NCI-H748 (cell line): ENCODE data around the gene SP2.

Experiments
- DNase-seq: peaks from one replicate; lab custom pipeline; 2025; ENCODE audit not compliant: unreplicated experiment; lab: John Stamatoyannopoulos, UW

Gene SP2

DNA sequence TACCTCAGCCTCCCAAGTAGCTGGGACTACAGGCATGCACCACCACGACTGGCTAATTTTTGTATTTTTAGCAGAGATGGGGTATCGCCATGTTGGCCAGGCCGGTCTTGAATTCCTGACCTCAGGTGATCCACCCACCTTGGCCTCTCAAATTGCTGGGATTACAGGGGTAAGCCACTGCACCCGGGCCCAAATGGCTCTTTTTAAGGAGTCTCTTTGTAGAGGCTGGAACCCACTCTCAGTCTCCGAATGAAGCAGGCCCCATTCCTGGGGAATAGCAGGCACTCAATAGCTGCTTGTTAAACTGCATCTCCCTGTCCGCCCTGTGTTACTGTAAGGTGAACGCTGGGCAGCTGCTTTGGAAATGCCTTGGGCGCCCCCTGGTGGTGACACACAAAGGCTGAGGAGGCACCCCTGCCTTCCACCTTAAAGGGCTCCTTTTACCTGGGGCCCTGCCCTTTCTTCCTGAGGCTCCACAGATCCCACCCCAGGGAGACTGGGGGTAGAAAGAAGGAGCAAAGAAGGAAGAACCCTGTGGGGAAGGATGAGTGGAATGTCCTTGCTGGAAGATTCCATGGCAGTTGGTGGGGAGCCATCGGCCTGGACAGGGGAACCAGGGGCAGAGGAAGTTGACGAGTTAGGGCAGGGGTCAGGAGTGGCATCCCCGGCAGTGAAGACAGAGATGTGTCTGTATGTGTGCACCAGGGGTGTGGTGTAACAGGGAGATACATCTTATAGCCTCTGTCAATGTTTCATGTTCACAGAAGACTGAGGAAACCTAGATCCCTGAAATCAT is 6.1 kb upstream of the SP2 start:
- DNase-seq = peak; percentile 85

DNA sequence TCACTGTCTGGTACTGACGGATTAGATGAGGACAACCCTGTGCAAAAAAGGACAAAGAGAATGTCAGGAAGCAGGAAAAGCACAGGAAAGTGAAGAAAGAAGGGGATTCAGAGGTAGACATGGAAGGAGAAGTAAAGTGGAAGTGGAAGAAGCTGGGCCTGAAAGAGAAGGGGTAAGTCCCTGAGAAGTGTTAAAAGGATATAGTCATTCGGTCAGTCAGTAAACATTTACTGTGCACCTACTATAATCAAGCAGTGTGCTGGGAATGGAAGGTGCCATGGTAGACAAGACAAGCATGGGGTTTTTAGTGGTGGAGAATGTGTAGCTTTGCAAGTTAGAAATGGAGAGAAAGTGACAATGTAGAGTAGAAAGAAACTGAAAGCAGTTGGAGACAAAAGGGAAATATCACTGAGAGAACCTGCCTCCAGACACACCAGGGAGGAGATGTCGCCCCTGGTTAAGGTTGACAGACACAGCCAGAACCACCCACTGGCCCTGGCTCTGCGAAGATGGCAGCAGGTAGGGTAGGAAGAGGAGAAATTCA is 4.4 kb upstream of the SP2 start:
- no peak for DNase-seq

DNA sequence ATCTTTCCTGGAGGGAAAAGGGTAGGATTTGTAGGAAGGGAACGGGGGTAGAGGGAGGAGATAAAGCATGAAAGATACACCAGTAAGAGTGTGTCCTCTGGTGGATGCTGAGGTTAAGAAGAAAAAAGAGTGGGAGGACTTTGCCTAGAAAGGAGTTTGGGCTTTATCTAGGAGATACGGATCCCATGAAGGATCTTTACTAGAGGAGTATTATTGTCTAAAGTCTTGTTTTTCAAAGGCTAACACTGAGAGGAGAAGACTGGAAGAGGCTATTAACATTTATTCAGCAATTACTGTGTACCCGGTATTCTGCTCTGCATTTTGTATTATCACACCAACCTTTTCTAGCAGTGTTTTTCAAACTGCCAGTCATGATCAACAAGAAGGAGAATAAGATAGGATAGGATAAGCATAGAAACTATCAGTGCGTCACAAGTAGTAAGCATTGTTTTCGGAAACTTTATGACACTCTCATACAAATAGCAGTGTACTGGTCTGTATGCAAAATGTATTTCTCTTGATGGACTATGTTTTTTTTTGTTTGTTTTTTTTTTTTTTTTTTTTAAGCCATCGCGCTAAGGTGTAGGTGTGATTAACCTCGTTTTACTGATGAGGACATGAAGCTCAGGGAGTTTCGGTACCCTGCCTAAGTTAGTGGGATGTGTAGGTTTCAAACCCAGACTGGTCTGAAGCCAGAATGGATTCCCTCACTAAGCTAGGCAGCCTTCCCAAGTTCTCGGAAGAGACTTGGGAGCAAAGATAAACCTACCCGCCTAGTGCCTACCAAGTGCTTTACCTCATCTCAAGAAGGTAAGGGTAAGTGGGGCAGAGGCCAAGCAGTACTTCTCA is 1.3 kb upstream of the SP2 start:
- DNase-seq = no peak

DNA sequence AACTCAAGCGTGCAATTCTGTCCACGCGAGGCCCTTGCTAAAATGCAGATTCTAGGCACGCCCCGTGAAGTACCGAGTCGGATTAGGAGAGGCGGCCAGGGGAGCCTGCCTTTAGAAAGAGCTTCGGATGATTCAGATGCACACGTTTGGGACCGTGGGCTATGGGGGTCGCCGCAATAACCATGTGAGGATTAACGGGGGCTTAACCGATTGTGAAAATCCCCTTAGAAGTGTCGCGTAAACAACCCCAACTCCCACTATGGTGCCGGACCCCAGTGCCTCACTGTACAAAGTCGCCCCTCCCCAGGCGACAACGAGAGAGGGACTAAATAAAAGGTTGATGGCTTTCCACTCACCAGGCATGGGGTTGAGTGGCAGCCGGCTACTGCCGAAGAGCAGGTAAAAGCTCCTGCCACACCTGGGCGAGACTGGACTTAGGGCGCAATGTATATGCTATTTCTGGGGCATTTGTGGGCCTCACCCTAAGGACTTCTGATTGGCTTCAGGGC is 635 bp upstream of the SP2 start:
- peak; percentile 53 for DNase-seq

DNA sequence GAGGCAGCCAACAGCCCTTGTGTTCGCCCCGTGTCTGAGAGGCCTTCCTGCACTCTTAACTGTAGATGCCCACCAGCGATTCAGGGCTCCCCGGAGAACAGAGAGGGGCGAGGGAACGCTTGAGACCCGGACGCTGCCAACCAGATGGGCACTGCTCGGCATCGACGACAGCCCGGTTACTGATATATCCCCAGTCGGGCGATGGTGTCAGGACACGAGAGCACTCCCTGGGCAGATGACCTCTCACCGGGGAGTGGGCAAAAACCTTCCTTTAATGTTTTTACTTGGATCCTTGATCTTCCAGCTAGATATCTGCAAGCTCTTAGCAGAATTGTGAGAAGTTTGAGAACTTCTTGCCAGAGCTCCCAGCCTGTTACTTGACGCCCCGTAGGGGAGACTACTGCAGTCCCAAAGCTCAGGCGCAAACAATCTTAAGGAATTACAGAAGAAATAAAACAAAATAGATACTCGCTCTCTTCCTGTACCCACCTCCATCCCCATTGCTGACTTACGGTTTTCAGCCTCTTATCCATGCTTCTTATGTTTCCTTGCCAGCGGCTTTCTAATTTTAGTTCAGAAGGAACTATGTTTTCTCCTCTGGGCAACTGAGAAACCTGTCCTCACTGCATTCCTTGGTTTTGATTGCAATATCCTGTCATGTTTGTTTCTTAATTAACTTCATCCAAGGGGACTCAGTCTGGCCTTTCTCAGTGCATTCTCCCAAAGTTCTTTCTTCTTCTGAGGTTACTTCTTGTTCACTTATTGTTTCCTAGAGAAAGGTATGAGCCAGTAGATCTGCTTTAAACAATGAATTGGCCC is 845 bp downstream of the SP2 start:
- DNase-seq = no peak

DNA sequence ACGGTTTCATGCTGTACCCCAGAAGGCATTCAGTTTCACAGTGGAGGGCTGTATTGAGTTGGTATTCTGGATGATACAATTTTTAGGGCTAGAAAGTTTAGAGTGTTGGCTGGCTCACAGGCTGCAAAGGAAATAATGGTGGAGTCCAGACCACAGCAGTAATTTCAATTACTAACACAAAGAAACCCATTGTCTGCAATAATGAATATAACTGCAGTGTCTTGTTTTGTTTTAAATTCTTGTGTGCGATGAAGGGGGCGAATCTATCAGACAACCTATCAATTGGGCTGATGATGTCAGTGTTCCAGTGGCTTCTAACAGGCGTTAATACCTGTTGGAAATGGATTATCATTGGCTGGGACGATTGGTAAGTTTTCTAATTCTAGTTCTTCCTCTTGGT is 1.5 kb downstream of the SP2 start:
- no peak for DNase-seq

DNA sequence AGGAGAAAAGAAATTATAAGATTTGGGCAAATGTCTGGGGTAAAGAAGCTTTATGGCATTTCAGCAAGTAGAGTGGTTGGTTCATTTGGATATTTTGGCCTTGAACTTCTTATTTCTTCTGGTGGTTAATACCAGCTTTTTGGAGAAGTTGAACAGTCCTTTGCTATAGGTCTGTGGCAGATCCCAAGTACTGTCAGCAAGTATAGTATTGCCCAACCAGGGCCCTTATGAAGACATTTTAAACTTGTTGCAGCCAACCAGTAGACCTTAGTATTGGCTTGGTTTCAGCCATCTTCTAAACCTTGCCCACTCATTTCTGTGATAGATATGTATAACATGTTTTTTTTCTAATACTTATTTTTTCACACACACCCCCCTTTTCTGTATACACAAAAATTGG is 2.2 kb downstream of the SP2 start:
- DNase-seq = no peak

DNA sequence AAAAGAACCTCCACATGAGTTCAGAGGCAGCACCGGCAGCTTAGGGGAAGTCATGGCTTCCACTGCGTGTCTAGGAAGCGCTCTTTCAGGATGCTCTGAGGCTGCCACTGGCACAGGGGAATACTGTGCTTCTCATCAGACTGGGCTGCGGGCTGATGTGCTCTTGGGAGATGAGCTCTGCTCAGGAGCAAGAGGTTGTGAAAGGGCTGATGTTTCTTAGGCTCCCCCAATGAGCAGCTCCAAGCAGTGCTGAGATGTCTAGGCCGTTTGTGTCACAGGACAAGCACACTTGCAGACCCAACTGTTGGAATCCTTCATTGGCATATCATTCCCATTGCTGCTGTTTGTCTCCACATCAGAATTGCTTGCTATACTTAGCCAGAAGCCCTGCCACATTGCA is 3.6 kb downstream of the SP2 start:
- DNase-seq = no peak

DNA sequence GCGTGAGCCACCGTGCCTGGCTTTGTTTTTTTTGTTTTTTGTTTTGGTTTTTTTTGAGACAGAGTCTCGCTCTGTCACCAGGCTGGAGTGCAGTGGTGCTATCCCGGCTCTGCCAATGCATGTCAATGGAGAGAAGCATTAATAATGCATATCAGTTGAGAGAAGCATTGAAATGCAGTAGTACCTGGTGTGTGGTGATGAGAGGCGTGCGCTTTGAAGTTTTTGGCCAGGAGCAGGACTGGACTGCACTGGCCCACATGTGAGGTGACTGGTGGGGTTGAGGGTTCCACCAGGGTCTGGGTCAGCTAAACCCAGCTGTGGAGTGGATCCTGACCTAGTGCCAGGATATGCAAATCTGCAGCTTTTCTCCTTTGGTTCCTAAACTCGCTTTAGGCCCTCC is 5.4 kb downstream of the SP2 start:
- DNase-seq = no peak

DNA sequence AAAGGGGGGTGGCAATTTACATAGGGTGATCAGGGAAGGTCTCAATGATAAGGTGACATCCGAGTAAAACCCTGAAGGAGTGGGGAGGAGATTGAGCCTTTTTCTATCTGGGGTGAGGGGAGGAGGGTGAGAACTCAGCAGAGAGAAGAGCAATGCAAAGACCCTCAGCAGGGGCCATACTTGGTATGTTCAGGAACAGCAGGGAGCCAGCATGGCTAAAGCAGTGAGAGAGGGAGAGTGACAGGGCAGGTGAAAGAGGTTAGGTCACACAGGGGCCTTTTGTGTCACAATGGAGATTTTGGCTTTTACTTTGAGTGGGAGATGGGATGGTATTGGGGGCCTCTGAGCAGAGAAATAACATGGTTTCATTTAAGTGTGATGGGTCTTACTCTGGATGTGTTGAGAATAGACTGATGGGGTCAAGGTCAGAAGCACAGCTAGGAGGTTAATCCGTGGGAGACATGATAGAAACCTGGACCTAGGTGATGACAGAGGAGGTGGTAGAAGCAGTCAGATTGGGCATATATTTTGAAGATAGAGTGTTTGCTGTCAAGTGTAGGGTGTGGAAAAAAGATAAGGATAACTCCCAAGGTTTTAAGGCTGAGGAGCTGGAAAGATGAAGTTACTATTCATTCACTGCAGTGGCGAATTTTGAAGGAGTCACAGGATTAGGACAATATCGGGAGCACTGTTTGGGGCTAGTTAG is 6.2 kb downstream of the SP2 start:
- no peak for DNase-seq

DNA sequence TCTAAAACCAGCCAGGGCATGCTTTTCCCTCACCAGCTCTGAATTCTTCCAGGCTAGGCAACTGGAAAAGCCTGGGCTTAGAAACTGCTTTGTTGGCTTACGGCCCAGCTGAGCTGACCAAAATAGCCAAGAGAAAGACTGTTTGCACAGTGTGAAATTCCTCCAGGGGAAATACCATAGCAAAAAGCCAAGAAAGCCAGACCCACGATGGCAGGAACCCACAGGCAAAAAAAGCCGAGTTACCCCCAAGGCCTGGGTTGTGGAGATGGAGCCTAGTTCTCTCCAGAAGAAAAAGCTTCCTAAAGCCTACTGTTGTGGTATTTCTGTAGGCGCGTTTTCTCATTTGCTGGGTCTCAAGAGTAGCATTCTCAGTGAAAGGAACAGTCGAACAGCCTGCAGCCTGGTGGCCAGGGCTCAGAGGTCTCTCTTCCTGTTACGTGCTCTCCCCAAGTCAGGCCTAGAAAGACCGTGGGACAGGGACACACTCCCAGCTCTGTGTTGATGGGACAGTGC is 9.2 kb downstream of the SP2 start:
- no peak for DNase-seq

DNA sequence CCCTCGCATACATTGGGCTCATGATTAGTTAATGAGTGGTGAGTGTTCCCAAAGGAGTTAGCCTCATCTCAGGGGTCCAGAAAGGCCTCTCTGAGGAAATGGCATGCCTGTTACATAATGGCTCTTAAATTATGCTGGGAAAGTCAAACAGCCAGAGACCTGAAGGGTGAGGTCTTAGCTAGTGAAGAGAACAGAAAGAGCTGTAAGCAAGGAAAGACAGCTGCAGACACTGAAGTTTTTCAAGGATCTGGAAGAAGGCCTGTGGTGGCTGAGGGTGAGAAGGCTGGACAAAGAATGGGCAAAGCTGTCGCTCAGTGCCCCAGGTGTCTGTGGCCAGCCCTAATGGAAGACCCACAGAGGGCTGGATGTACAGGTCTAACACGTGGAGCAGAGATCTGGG is 10.4 kb downstream of the SP2 start:
- DNase-seq = no peak

DNA sequence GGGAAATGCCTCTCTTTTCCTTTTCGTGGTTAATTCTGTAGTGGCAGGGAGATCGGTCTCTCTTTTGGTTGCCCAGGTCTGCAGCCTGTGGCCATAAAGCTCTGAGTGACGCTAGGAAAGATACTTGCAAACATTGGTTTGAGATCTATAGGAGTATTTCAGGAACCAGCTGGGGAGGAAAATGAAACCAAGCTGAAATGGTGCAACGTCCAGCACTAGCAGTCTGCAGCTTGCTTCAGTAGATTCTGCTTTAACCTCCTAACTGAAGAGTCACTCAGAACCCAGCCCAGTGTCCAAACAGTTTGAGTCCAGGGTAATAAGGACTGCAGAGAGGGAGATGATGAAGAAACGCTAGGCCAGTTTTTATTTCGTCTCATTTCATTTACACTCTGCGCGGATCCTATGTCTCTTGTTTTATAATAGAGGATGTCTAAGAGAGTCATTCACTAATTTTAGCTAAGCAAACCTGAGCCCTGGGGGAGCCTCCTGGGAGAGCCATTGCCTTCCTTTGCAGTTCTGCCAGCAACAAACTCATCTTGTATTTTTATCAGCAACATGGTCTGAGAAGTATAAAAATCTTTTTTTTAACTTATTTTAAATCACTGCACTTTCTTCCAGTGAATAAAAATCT is 12.0 kb downstream of the SP2 start:
- DNase-seq = no peak

DNA sequence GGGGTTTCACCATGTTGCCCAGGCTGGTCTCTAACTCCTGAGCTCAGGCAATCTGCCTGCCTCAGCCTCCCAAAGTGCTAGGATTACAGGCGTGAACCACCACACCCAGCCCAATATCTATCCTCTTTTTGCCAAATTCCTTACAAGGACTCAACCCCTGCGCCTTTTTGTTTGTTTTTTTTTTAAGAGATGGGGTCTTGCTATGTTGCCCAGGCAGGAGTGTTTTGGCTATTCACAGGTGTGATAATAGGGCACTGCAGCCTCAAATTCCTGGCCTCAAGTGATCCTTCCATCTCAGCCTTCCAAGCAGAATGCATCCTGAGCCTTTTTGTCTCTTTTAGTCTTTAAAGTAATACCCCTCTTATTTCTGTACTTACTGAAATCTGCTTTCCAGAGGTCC is 17.0 kb downstream of the SP2 start:
- DNase-seq = no peak

DNA sequence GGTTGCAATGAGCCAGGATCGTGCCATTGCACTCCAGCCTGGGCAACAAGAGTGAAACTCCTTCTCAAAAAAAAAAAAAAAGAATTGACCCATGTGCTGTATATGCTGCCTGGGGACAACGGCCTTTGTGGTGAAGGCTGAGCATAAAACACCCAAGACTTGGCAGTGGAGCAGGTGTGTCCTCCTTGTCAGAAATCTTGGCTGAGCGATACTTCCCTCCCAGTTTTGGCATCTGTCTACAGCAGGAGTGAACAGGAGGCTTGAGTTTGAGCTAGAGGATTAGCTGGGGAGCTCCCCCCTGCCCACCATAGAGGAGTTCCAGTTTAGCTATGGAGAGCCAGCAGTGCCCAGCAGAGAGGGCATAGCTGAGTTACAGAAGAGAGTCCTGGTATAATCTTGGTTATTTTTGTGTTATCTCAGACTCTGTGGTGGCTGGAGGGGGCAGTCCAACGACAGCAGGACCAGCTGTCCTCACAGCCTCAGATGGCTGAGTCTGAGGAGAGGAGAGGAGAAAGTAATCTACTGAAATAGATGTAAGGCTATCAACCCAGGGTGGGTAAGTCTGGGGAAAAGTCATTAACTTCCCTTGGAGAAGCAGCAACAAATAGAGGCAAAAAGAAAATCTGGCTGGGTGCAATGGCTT is 18.4 kb downstream of the SP2 start:
- DNase-seq = no peak

DNA sequence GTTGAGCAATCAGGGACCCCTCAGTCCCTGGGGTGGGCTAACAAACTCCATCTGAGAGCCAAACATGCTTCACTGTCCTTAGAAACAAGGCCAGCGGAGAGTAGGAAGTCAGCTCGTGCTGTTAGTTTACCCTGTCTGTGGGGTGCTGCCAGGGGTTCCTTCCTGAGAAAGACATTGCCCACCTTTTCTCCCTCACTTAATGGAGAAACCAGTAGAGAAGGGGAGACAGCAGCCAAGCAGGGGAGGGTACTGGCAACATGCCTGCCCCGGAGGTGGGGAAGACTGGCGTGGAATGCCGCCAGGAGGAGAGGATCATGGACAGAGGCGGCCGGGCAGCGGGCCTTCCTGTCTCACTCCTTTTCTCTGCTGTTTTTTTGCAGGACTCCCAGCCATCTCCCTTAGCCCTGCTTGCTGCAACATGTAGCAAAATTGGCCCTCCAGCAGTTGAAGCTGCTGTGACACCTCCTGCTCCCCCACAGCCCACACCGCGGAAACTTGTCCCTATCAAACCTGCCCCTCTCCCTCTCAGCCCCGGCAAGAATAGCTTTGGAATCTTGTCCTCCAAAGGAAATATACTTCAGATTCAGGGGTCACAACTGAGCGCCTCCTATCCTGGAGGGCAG is 19.9 kb downstream of the SP2 start:
- DNase-seq = no peak

DNA sequence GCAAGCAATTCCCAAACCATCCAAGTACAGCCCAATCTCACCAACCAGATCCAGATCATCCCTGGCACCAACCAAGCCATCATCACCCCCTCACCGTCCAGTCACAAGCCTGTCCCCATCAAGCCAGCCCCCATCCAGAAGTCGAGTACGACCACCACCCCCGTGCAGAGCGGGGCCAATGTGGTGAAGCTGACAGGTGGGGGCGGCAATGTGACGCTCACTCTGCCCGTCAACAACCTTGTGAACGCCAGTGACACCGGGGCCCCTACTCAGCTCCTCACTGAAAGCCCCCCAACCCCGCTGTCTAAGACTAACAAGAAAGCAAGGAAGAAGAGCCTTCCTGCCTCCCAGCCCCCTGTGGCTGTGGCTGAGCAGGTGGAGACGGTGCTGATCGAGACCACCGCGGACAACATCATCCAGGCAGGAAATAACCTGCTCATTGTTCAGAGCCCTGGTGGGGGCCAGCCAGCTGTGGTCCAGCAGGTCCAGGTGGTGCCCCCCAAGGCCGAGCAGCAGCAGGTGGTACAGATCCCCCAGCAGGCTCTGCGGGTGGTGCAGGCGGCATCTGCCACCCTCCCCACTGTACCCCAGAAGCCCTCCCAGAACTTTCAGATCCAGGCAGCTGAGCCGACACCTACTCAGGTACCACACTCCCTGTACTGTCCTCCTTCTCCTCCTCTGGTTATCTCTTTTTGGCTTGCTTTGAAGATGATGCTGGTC is 20.6 kb downstream of the SP2 start:
- no peak for DNase-seq

DNA sequence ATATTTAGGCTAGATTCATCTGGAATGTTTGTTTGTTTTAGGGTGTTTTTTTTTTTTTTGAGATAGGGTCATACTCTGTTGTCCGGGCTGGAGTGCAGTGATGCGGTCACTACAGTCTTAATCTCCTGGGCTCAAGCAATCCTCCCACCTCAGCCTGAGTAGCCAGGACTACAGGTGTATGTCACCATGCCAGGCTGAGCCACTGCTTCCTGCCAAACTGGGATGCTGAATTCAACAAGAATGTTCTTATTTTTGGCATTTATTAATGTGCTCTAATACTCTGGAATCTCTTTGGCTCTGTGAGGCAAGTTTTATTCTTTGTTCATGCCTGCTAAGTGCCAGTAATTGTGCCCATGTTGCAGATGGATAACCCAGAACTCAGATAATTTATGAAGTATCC is 21.5 kb downstream of the SP2 start:
- DNase-seq = no peak
